Stimulated activated naive CD4-positive, alpha-beta T cell treated with Interleukin-2 at 50 U/mL for 16 hours (primary cell): ENCODE measurements around the gene RANBP1.
"Not testable (repeated sequence)": the region's sequence is repeated elsewhere in the genome, so short reads cannot be mapped to it uniquely, and the experiment has no call there.

ENCODE experiments used
- DNase-seq: peaks from one replicate; lab custom pipeline; 2025; lab: John Stamatoyannopoulos, UW

RANBP1 gene

DNA sequence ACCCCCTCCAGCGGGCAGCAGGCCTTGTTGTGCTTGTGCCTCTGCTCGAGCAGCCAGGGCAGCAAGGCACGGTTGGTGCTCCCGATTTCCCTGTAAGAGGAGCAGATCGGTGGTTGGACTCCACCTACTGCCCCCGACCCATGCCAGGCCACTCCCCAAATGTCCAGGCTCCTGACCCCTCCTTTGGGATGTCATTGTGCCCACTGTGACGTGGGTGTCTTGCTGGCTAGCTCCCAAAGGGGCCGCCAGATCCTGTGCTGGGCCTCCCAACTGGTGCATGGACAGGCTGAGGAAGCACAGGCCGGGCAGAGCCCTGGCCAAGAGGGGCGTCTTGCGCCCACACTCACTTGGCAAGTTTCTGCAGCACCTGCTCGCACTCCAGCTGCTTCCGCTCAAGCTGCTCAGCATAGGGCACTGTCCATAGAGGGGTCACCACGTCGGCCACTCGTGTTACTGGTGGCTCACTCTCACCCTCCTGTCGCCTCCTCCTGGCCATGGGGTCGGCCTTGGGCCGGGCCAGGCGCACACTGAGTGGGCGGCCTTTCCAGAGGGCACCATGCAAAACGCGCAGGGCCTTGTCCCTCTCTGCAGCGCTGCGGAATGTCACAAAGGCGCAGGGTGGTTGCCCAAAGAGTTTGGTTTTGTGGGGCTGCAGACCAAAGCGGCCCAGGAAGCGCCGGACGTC, at the start of gene RANBP1:
Gene RANBP1, plus strand, starts transcription at position 414 of the 685 bp plus-strand sequence. Its CDS starts 81 bp downstream, at position 495.
- no peak for DNase-seq

DNA sequence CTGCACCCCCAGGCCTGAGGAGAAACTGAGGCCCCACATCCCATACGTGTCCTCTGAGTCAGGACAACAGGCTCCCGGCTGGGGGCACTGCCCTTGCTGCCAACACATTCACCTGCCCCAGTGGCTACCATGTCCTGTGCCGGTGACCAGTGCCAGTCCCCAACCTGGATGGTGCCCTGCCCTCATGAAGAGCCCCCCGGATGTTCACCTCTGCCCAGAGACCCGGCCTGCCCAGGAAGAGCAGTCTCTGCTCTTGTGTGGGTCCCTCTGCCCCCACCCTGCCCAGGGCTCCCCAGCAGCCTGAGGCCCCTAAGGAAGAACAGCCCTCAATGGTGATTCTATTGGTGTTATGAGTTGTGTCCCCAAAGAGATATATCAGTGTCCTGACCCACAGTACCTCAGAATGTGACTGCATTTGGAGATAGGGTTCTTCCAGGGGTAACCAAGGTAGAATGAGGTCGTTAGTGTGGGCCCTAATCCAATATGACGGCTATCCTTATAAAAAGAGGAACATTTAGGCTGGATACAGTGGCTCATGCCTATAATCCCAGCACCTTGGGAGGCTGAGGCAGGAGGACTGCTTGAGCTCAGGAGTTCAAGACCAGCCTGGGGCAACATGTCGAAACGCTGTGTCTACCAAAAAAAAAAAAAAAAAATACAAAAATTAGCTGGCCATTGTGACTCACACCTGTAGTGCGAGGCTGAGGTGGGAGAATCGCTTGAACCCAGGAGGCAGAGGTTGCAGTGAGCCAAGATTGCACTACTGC, 49.1 kb upstream of the RANBP1 start:
- no peak for DNase-seq

DNA sequence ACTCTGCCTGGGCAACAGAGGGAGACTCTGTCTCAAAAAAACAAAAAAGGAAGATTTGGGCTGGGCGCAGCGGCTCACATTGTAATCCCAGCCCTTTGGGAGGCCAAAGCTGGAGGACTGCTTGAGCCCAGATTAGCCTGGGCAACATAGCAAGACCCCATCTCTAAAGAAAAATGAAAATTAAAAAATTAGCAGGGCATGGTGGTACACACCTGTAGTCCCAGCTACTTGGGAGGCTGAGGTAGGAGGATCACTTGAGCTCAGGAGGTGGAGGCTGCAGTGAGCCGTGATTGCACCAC, 48.6 kb upstream of the RANBP1 start:
- not testable (repeated sequence) for DNase-seq

DNA sequence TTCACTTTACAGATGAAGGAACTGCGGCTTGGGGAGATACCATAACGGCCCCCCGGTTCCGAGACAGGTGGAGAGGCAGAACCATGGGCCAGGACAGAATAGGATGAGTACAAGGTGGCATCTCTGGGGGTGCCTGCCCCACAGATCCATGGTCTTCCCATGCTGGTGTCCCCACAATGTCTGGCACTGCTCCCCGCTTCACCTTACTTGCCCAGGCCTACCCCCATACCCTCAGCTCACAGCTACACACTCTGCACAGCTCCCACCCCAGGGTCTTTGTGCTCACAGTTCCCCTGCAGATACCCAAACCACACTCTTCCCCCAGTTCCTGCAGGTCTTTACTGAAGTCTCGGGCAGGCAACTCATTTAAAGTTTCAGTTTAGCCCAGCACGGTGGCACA, 47.3 kb upstream of the RANBP1 start:
- DNase-seq, result no peak

DNA sequence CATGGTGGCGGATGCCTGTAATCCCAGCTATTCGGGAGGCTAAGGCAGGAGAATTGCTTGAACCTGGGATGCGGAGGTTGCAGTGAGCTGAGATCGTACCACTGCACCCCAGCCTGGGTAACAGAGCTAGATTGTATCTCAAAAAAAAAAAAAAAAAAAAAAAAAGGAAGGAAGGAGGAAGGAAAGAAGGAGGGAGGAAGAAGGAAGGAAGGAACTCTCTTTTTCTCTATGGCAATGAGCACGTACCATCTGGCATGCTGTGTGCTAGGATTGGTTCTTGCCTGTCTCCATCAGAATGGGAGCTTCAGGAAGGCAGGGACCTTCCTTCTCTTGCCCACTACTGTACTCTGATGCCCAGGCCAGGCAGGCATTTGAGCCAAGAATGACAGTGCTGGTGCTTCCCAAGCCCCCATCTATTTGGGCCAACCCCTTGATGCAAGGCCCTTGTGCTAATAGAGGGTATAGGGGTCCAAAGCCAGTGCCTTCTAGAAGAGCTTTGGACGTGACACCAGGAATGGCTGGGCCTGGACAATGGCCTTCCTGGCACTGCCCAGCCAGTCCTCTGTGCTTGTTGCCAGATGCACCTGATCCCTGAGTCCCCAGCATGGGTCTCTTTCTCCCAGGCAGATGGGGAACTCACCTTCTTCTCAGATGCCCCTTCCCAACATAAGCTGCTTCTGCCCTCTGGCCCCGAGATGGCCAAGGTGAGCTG, 46.4 kb upstream of the RANBP1 start:
- DNase-seq, result no peak

DNA sequence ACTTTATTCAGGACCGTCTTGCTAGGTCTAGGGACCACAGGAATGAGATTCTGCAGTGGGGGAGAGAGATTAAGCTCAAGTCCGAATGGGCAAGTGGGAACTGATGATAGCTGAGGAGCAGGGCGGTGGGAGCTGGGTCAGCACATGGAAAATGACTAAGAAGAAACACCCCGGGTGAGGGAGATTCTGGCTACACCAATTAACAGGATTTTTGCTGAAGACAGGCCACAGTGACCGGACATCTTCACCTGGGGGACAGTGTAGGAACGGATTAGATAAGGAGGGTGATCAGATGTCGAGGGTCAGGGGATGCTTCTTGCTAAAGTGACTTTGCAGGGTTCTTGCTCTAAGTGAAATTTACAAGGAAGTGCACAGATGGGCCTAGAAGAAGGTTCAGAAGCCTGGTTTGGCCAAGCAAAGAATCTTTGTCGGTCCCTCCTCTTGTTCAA, 44.4 kb upstream of the RANBP1 start:
- DNase-seq, result no peak

DNA sequence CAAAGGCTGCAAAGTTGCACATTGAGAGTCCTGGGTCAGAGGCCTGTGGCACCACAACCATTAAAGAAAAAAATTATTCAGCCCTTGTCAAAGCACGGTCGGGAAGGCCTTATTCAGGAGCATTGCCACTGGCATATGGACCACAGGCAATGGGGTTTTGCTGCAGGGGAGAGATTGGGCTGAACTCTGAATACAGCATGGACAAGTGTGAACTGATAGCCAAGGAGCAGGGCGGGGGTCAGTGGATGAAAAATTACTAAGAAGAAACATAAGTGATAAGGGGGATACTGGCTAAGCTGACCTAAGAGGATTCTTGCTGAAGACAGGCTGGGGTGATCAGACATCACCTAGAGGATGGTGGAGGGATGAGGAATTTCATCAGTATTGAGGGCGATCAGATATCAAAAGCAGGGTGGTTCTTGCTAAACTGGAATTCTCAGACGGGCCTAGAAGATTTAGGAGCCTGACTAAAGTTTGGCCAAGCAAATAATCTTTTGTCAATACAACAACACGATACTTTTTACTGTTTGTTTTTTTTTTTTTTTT, 39.2 kb upstream of the RANBP1 start:
- DNase-seq, result no peak

DNA sequence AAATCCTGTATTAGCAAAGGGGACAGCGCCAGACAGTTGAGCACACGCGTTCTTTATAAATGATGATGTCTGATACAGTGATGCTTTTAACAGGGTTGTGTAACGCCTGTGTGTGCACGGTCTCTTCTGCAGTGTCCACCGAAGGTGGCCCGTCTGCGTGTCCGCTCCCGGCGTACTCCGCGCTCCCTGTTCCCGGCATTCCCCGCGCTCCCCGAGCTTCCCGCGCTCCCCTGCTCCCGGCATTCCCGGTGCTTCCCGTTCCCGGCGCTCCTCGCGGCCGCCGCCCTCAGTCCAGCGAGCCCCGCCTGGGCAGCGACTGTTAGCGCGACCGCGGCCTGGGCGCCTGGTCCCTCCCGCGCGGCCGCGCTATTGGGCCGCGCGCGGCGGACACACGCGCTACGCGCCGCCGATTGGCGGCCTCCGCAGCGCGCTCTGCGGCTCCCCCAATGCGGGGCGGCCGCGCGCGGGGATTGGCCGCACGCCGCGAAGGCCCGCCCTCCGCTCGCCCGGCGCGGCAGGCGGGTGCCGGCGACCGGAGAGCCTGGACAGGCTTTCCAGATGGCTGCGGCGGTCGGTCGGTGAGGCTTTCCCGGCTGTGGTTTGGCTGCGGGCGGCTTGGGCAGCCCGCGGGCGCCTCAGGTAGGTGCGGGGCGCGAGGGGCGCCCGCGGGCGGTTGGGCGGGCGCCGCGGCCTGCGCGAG, 36.0 kb upstream of the RANBP1 start, which contains the start of gene DGCR8:
Gene DGCR8, plus strand, starts transcription at position 497 of the 700 bp plus-strand sequence. CDS start 5,723 bp downstream, outside the sequence.
- peak; percentile 55 for DNase-seq

DNA sequence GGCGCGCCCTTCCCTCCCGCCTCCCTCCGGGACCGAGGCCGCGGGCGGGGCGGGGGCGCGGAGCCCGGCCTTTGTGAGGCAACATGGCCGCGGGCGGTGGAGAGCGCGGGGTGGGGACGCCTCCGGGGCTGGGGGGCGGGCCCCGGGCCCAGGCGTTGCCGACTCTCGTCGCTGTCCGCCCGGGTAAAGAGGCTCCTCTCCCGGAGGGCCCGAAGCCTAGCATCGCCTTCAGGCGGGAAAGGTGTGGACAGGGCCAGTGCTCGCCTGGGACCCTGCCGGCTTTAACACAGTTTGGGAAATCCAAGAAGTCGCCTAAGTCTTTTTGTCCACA, 35.5 kb upstream of the RANBP1 start:
- peak; percentile 65 for DNase-seq

DNA sequence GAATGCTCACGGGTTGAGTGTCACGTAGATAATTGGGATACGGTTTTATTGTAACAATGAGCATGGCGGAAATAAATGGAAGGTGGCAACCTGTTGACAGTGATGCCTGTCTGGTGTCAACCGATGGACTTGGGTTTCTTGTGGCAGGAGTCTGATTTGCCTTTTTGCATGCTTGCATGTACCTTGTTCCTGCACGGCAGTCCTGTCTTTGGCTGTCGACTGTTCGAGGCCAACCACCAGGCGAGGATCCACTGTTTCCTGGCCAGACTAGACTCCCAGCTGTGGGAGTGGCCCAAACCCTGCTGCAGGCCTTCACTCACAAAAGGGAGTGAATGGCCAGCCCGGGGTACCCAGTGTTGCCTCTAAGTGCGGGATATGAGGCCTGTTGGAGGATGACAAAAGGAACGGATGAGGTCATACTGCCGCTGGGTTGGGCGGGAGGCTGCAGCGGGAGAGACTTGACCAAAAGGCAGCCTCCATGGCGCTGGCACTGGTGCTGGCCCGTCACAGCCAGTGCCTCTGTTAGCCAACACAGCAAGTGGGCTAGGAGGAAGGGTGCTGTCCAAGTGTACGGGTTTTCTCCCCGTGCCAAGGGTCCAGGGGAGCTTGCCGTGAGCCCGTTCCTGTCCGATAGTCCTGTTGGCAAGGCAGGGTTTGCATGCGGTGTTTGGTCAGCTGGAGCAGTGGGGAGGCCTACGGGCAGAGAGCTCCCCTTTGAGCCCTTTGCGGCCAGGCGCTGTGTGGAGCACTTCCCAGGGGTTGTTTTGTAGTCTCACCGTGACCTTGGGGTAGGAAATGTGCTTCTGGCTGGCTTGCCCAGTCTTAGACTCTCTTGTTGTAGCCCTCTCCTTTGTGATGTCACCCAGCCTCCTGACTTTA, 34.9 kb upstream of the RANBP1 start:
- DNase-seq, result no peak

DNA sequence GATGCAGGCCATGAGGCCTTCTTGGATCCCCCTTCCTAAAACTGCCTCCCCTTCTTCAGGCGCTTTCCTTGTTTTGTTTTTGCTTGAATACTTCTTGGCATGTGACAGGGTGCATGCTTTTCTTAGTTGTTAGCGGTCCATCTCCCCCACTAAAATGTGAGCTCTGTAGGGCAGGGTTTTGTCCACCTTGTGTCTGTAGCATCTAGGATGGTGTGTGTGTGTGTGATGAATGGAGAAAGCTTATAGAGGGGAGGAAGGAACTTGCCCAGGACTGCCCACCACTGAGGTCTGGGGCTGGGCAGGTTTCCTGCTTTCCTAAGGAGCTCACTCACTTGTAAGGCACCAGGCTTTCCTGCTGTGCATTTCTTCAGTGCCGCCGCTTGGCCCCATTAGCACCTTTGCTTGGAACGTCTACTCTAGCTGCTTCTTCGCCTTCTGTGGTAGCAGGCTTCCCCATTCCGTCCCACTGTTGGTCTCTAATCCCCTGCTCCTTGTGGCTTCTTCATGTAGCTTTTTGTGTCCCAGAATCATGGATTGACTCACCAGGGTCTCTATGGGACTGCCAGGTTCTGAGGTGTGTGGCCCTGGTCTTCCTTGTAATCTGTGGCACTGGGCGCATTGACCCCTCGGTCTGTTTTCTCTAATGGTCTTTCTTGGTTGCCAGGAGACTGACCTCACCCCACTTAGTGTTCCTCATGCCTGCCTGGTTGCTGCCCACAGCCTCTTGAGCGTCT, 32.6 kb upstream of the RANBP1 start:
- no peak for DNase-seq

DNA sequence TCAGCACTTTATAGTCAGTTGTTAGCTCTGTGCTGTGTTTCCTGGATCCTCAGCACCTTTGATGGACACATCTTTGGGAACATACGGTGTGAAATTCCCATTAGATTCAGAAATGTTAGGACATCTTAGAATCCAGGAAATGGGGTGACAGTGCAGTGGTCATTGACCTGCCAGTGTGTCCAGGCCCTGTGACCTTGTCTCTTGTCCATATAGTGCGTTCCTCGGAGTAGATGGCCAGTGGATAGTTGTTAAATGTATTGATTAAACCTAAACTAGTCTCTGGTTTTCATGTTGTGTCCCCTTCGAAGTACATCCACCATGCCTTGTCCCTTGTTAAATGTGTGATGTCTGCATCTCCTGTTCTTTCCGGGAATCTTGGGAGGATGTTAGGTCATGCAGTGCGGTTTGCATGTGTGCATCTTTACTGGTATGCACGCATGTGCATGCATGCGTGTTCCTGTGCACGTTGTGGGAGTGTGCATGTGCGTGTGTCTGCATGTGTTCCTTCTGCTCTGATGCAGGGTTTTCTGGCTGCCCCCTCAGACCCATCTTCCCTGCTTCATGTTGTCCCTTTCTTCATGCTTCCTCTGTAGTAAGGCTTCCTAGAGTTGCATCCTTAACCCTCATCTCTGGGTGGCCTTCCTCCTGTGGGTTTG, 31.9 kb upstream of the RANBP1 start:
- DNase-seq, result no peak

DNA sequence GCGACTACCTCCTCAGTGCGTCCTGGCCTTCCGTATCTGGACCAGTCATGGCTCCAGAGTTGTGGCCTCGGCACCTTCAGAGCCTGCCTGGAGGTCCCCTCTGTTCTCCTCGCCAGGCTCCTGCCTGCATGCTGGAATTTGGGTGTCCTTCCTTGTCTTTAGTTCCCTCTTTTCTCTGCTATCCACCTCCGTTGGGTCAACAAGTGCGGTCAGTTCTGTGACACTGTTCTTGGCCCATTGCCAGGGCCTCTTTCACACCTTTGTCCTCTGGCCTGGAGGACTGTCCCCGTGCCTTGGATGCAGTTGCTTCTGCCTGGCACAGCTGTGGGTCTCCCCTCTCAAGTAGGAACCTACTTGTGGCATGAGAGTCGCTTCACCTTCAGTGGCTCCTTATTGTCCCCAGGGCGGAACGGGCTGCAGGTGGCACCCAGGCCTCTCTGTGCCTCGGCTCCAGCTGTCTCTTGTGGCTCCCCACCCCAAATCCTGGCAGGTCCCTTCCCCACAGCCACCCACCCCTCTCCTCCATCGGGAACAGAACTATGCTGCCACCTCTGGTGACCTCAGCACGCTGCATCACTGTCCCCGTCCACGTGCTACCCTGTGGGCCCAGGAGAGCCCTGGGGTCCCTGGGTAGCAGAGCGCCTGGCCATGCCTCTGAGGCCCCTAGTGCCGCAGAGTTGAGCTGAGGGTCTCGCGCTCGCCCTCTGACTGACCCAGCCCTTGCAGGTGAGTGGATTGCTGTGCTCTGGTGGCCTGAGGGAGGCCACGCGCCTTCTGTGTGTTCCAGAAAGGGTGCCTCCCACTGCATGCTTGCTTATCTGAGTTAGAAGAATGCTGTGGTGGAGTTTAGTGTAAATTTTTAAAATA, 31.1 kb upstream of the RANBP1 start:
- no peak for DNase-seq

DNA sequence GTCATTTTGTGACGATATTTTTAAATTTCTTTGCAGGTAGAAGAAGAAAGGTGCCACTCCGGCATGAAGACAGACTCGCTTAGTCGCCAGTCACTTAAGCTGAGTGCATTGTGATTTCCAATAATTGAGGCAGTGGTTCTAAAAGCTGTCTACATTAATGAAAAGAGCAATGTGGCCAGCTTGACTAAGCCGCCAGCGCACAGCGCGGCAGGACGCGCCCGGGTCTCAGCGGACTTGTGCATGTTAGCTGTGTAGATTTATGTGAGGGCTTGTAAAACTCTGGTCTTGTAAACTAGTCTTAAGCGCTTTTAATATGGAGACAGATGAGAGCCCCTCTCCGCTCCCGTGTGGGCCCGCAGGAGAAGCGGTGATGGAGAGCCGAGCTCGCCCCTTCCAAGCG, 30.3 kb upstream of the RANBP1 start:
- no peak for DNase-seq

DNA sequence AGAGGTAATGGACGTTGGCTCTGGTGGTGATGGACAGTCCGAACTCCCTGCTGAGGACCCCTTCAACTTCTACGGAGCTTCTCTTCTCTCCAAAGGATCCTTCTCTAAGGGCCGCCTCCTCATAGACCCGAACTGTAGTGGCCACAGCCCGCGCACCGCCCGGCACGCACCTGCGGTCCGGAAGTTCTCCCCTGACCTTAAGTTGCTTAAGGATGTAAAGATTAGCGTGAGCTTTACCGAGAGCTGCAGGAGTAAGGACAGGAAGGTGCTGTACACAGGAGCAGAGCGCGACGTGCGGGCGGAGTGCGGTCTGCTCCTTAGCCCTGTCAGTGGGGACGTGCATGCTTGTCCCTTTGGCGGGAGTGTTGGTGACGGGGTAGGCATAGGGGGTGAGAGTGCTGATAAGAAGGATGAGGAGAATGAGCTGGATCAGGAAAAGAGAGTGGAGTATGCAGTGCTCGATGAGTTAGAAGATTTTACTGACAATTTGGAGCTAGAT, 29.8 kb upstream of the RANBP1 start:
- no peak for DNase-seq

DNA sequence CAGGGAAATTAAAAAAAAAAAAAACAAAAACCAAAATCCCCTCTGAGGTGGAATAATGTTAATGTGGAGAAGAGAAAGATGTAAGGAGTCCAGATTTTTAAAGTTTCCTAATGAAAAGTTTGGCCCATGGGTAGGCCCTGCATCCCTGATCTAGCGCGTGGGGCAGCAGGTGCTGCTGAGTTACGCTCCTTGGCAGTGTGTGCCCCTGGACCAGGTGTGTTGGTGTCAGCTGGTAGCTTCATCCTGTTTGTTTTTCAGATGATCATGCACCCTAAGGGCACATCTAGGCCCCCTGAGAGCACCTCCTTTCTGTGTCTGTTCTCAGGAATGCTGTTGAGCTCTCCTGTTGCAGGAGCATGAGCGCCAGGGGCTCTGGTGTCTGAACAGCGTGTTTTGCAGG, 29.1 kb upstream of the RANBP1 start:
- DNase-seq, result no peak

DNA sequence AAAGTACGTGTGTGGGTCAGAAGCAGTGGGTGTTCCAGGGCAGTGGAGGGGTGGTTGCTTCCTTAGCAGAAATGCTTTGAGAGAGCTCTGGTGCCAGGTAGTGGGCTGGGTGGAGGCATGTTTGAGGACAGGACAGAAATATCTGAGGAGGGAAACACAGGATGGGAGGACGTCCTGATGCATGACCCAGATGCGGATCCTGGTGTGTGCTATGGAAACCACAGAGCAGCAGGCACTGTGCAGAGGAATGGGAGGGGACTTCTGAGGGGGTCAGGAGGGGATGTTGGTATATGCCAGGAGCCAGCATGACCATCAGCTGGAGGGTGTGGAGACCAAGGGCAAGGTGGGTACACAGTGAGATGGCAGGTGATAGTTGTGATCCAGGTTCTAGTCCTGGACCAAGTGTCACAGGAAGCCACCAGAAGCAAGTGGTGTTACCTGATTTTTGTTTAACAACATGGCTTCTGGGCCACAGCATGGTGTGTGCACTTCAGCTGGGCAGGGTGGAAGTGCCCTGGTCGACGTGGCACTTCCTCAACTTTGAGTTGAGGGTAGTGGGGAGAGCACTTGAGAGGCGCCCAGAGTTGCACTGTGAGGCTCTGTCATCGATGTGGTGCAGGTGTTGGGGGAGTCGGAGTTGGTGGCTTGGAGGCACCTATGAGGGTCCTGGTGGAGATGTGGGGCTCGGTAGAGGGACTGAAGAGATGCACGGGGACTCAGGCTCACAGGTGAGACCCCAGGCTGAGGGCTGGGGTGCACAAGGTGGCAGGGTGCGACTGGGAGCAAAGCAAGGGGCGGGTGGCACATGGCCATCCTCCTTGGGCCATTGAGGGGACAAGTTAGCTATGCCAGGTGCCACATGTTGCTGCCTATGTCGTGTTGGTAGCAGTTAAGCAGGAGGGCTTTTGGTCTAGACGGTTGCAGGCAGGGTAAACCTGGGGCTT, 28.3 kb upstream of the RANBP1 start:
- no peak for DNase-seq

DNA sequence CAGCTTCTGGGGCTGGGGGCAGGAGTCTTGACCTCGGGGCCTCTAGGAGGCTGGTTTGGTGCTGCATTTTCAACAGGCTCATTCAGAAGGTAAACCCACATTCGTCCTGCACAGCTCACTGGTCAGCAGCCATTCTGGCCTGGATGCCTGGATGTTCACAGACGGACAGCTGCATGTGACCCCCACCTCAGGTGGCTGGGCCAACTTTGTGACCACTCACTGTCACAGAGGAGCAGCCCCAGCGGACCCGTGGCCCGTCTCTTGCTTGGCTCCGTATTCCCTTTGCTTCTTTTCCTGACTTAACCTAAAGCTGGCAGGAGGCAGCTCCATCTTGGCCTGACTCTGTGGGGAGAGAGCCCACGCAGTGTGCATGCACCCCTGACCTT, 27.6 kb upstream of the RANBP1 start:
- no peak for DNase-seq
